GM19240 (cell line): Measurements from ENCODE around the gene ANP32B.
"Not testable (repeated sequence)": the region's sequence is repeated elsewhere in the genome, so short reads cannot be mapped to it uniquely, and the experiment has no call there.

Experiments
- DNase-seq: peaks from one replicate; pipeline ENCODE4 v3.0.0; 2011; ENCODE audit warnings: low spot score; ENCODE audit not compliant: insufficient read length

ANP32B gene

DNA sequence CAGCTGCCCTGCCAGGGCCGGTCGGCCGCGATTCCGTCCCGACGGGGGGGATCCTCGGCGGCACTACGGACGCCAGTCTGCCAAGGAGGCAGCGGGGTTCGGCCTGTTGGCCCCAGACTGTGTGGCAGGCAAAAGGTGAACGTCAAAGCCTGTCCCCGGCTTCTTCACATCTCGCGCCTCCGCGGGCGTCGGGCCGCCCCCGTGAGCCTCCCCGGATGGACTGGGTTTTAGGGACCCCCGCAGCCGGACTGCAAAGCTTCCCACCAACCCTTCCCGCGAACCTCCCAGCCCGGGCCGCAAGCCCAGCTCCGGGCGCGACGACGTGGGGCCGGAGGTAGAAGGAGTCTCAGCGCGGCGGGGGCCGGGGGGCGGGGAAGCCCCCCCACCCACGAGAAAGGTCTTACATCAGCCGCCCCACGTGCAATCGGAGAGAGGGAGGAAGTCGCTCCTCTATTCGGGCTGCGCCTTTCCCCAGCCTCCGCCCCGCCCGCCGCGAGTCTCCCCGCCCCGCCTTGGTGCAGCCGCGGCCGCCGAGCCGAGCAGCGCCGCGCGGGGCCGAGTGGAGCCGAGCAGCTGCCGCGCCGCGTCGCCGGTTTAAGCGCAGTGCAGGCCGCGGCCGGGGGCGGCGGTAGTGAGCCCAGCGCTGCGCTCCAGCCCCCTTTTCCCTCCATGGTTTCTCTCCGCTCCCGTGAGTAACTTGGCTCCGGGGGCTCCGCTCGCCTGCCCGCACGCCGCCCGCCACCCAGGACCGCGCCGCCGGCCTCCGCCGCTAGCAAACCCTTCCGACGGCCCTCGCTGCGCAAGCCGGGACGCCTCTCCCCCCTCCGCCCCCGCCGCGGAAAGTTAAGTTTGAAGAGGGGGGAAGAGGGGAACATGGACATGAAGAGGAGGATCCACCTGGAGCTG, at the start of gene ANP32B:
ANP32B (plus strand) TSS at position 659 of the 906 bp plus-strand sequence; CDS start at position 874, 215 bp downstream.
- peak; percentile 83 for DNase-seq

DNA sequence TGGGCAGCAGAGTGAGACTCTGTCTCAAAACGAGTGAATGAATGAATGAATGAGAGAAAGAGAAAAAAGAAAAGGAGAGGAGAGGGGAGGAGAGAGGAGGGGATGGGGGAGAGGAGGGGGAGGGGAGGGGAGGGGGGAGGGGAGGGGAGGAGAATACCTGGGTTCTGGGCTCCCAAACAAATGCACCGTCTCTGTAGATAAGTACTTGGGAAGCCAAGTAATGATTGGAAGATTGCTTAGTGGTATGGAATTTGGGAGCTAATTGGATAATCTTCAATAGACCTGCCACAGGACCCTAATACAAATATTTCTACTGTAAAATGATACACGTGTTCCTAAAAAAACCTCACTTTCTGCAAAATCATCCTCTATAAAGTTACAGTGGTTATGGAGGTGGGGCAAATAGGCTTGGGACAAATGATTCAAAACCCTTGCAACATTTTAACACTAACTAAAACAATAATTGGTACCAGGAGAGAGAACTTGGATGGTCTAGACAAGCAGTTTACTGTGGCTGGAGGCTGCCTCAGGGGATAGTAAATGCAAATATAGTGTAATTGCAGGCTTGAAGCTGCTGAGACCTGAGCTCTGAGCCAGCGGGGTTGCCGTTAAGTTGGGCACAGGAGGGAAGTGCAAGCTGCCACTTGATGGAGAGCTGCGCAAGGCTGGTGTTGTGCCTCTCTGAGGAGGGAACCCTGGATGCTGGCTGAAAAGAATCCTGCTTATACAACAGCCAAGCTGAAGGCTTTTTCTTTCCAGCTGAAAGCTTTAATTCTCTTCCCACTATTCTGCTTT, 48.6 kb upstream of the ANP32B start:
- no peak for DNase-seq

DNA sequence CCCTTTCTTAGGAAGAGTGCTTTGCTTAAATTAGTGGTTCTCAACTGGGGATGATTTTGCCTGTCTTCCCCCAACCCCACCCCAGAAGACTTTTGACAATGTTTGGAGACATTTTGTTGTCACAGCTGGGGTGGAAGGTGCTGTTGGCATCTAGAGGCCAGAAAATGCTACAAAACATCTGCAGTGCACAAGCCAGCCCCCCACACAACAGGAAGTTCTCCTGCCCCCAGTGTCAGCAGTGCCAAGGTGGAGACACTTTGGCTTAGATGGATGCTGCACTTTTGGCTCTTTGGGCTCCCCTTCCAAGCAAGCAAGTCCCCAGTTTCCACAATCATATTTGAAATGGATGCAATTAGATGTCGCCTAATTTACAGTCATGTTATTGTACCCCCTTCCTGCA, 47.9 kb upstream of the ANP32B start:
- no peak for DNase-seq

DNA sequence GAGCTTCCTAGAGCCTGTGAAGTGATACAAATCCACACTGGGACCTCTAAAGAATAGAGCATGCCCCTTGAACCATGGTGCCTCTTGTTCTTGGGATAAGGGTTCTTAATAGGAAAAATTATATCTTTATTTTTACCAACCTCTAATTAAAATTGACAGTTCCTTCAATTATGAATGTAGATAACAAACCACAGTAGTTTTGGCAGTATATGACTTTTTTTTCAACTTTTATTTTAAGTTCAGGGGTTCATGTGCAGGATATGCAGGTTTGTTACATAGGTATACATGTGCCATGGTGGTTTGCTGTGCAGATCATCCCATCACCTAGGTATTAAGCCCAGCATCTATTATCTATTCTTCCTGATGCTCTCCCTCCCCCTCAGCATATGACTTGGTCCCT, 46.1 kb upstream of the ANP32B start:
- DNase-seq, result no peak

DNA sequence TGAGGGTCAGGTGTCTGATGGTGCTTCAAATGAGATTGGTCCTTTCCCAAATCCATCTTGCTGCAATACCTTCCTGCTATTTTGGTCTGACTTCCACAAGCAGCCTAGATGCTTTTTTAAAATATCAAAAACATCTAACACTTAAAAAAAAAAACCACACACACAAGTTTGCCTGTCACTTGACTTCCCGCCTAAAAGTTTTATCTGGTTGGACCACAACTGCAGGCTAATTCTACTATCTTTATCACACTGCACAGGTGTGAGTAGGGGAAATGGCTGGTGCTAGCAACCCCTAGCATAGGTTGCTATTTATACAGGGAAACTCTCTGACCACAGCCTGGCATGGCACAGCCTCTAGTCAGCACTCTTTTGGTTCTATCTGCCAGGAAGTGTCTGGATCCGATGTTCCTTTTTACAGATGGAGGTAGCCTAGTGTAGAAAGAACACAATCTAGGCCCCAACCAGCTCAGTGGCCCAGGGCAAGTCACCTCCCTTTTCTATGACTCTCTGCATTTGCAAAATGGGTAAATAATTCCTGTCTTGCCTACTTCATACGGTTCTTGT, 45.0 kb upstream of the ANP32B start, which contains the start of gene HEMGN:
HEMGN (minus strand) TSS at position 92 of the 564 bp plus-strand sequence; CDS start at position 56, 36 bp downstream.
- DNase-seq, result no peak

DNA sequence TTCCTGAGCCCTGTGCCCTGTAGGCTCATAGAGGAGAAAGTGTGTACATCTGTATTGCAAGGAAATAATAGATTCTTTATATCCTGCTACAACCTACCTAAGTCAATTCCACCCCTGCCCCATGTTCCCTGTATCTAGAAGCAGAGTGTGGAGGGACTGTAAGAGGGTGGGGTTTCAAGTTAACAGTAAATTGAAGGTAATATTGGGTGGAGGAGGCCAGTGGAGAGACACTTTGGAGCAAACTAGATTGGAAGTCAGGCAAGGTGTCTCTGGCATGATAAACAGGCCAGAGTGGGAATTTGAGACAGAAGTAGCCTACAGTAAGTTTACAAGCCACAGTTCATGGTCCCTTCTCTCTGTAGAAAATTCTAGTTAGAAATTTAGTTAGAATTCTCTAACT, 42.9 kb upstream of the ANP32B start:
- no peak for DNase-seq

DNA sequence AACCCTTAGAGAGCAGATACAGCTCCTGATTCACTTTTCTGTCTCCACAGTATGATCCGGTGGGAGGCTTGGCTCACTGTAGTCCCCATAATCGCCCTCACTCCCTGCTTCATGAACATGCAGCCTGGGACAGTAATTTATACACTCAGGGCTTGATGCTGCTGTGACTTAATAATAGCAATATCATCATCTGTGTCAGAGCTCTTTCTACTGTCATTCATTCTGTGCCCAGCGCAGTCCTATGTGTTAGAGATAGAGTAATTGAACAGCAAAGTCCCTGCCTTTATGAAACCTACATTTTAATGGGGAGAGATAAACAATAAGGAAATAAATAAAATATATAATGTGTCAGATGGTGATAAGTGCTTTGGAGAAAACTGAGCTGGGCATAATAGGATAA, 42.4 kb upstream of the ANP32B start:
- DNase-seq, result no peak

DNA sequence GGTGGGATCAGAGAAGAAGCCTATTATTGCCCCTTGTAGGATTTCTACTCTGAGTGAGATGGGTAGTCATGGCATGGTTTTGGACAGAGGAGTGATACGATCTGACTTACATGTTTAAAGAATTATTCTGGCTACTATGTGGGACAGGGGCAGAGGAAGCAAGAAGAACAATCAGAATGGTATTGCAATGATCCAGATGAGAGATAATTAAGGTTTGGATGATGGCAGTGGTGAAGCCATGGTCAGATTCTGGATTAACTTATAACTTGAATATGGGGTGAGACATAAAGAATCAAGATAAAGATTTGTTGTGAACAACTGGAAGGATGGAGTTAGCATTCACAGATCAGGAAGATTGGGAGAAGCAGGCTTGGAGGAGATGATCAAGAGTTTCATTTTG, 41.8 kb upstream of the ANP32B start:
- no peak for DNase-seq

GRCh38 chr9:97943308-97943855, 39.8 kb upstream of the ANP32B start:
- no peak for DNase-seq

DNA sequence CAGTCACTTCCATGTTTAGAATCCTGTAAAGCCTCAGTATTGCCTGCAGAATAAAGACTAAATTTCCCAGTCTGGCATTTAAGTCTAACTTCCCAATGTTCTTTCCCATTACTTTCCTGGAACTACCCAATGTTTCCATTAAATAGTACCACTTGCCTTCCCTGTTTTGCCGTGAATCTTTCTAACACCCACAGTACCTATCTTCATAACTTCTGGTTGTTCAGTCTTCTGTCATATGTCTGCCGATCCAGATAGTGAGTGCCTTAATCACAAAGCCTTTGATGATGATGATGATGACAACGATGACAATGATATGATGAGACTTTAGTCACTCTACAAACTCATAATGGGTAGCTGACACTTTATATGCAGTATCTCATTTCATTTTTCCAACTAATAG, 38.5 kb upstream of the ANP32B start:
- DNase-seq, result no peak

DNA sequence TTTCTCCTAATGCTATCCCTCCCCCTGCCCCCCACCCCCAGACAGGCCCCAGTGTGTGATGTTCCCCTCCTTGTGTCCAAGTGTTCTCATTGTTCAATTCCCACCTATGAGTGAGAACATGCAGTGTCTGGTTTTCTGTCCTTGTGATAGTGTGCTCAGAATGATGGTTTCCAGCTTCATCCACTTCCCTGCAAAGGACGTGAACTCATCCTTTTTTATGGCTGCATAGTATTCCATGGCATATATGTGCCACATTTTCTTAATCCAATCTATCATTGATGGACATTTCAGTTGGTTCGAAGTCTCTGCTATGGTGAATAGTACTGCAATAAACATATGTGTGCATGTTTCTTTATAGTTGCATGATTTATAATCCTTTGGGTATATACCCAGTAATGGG, 37.7 kb upstream of the ANP32B start:
- DNase-seq, result not testable (repeated sequence)

DNA sequence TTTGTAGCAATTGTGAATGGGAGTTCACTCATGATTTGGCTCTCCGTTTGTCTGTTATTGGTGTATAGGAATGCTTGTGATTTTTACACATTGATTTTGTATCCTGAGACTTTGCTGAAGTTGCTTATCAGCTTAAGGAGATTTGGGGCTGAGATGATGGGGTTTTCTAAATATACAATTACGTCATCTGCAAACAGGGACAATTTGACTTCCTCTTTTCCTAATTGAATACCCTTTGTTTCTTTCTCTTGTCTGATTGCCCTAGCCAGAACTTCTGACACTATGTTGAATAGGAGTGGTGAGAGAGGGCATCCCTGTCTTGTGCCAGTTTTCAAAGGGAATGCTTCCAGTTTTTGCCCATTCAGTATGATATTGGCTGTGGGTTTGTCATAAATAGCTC, 36.0 kb upstream of the ANP32B start:
- not testable (repeated sequence) for DNase-seq

DNA sequence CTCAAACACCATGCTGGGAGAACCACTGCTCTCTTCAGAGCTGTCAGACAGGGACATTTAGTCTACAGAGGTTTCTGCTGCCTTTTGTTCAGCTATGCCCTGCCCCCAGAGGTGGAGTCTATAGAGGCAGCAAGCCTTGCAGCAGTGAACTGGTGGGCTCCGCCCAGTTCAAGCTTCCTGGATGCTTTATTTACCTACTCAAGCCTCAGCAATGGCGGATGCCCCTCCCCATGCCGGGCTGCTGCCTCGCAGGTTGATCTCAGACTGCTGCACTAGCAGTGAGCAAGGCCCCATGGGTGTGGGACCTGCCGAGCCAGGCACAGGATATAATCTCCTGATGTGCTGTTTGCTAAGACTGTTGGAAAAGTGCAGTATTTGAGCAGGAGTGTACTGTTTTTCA, 32.3 kb upstream of the ANP32B start:
- not testable (repeated sequence) for DNase-seq

GRCh38 chr9:97954550-97954989, 28.6 kb upstream of the ANP32B start:
- DNase-seq, result peak; percentile 54

DNA sequence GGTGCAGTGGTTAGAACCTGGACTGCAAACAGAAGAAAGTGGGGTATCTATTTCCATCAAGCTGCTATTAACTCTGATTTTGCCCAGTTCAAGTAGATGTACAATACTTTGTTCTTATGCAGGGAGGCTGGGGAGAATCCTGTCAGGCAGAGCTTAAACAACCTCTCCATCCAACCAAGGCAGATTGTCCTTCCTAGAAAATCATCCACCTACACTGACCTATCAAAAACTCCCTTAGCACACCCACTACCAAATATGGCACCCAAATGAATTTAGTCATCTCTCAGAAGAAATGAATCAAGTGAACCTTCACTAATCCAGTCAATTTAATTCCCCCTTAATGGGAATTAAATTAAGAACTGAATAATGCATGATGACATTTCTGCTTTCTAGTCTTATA, 26.8 kb upstream of the ANP32B start:
- DNase-seq, result no peak

DNA sequence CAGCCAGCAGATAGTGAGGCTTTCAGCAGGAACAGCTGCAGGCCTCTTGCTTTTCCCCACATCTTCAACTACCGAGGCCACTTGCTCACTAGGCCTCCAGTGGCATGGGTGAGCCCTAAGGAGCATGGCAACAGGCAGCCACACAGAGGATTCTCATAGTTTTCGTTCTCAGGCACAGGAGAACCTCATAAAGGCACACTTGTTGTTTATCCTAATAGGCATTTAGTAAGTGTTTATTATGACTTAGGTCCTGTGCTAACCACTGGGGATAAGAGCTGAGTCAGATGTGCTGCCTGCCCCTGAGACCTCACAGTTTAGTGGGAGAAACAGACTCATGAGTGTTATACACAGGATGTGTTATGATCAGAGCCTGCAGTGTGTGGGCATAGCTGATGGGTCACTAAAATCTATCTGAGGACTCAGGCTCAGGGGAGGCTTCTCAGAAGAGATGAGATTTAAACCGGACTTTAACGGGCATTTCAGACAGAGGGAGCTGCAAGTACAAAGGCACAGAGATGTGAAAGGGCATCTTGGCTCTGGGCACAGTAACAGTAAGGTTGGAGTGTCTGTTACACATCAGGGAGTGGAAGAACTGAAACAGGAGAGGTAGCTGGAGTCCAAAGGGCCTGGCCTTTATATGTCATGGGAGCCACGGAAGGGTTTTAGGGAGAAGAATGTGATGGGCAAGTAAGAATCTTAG, 24.2 kb upstream of the ANP32B start:
- no peak for DNase-seq

- no peak for DNase-seq
Measured at GRCh38 chr9:97959585-97959984, 23.6 kb upstream of the ANP32B start.

GRCh38 chr9:97960678-97961328, 22.3 kb upstream of the ANP32B start:
- DNase-seq, result not testable (repeated sequence)

DNA sequence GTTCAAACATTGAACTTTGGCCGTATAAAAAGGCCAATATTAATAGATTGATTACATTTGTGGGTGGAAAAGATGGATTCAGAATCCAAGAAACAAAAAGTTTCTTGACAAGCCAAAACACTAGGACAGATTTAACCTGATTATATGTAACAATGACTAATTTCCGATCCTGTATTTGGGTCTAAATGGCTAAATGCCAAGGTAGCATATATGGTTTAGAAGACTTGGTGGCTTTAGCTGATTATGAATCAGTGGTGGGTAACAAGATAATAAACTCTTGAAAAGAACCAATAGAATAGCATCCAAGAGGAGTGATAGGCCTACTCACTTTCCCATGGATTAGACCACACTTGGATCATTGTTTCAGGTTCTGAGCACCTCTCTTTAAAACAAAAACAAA, 21.8 kb upstream of the ANP32B start:
- no peak for DNase-seq

GRCh38 chr9:97962136-97962535, 21.0 kb upstream of the ANP32B start:
- no peak for DNase-seq
